ENCODE measurements around the gene SLC22A6.

- TF ChIP-seq CTCF (conservative IDR thresholded peaks at IDR 0.05) (no peak), EZH2 (IDR thresholded peaks at IDR 0.05; ENCODE audit: low read depth) (no peak)
Measured at GRCh38 chr11:62930157-62930556, 54.6 kb downstream of the SLC22A6 start.

Measured in PC-9 (cell line).